Right lobe of liver (tissue), 6 donors: ENCODE results near the gene PAFAH1B1. TPM values are rescaled to one million over a fixed set of nuclear protein-coding genes. Genes with fewer than 3 reads are reported as not detected.
A peak's percentile ranks its signal among the peaks of the same experiment; 100 is the strongest.

ENCODE experiments used
- ATAC-seq, 4 donors: fragments of 200-7000 bp; cut with Tn5 transposase; one replicate each; pipeline ENCODE4 v1.9.1; 2020; ENCODE audit warnings: mild to moderate bottlenecking in 4 of 4, moderate library complexity in 4 of 4
- DNase-seq, 3 donors: peaks; one replicate each; pipeline ENCODE4 v3.0.0-alpha.2; 2020
- H3K27ac ChIP-seq, 3 donors: fragments of 200-600 bp; one replicate each; pipeline ENCODE4 v1.8.0; 2022
- H3K27me3 ChIP-seq, 2 donors: fragments of 200-600 bp; one replicate each; pipeline ENCODE4 v1.8.0; 2022
- H3K36me3 ChIP-seq, 4 donors: fragments of 200-600 bp; sonication (generic) in 1 of 4; one replicate each; pipeline versions ENCODE4 v1.5.1 to v1.8.0; 2017 to 2022; ENCODE audit warnings: control low read depth in 1 of 4
- H3K4me1 ChIP-seq, 4 donors: fragments of 200-600 bp; sonication (generic) in 1 of 4; one replicate each; pipeline versions ENCODE4 v1.5.1 to v1.8.0; 2017 to 2022; ENCODE audit warnings: control low read depth in 1 of 4
- H3K4me3 ChIP-seq, 3 donors: fragments of 200-600 bp; one replicate each; pipeline ENCODE4 v1.8.0; 2022
- H3K9me3 ChIP-seq, 4 donors: fragments of 200-600 bp; sonication (generic) in 1 of 4; one replicate each; pipeline versions ENCODE4 v1.5.1 to v1.8.0; 2017 to 2022; ENCODE audit warnings: control low read depth in 1 of 4
- CTCF ChIP-seq, 4 donors: fragments of 200-600 bp in 3 of 4; fragments of 450-650 bp in 1 of 4; IDR thresholded peaks; one replicate each; pipeline versions ENCODE4 v1.5.1 to v1.8.0; 2016 to 2022; ENCODE audit warnings: antibody characterized with exemption in 4 of 4, mild to moderate bottlenecking in 2 of 4
- POLR2A ChIP-seq: fragments of 450-650 bp; IDR thresholded peaks from one replicate; pipeline ENCODE4 v1.6.1; 2017; ENCODE audit warnings: antibody characterized with exemption, mild to moderate bottlenecking
- WGBS: methylation state at CpG from one replicate; pipeline ENCODE4 v1.1.6; 2018; ENCODE audit warnings: low coverage, low lambda C conversion rate; ENCODE audit not compliant: insufficient coverage; ENCODE audit errors: missing lambda C conversion rate; 5-methylcytosine and 5-hydroxymethylcytosine counted together
- intact Hi-C, 2 donors: fragments of 100-400 bp; cut with DNase I; formaldehyde crosslinking; loops; one replicate each; pipeline versions ENCODE4 v1.11.2 to v1.14.1; 2022
- total RNA-seq, 6 experiments: library from RNA; depleted of rRNA in 2 of 6; stranded (reverse); fragments of >200 nt in 2 of 6; fragmentation: NEBNext Ultra II Directional in 3 of 6; extraction: Animal tissue kit (Norgen Biotek cat#: 25700) in 3 of 6; gene quantifications; one replicate each; pipeline versions ENCODE4 v1.1.0 to v1.2.4, GENCODE V29; 2016 to 2023
- donor health status: DM: no; HTN: yes; CAD: no.
- donor health status: DM: no; HTN: no; CAD: no.
- donor health status: DM: no; HTN: no; CAD: no.
- donor health status: DM: no; HTN: yes; CAD: no.
- donor health status: DM: no; HTN: yes; CAD: no.

PAFAH1B1 gene
- total RNA-seq, 6 experiments from 2014 or later, result 32.6 to 69.9 (median 42.2) TPM

DNA sequence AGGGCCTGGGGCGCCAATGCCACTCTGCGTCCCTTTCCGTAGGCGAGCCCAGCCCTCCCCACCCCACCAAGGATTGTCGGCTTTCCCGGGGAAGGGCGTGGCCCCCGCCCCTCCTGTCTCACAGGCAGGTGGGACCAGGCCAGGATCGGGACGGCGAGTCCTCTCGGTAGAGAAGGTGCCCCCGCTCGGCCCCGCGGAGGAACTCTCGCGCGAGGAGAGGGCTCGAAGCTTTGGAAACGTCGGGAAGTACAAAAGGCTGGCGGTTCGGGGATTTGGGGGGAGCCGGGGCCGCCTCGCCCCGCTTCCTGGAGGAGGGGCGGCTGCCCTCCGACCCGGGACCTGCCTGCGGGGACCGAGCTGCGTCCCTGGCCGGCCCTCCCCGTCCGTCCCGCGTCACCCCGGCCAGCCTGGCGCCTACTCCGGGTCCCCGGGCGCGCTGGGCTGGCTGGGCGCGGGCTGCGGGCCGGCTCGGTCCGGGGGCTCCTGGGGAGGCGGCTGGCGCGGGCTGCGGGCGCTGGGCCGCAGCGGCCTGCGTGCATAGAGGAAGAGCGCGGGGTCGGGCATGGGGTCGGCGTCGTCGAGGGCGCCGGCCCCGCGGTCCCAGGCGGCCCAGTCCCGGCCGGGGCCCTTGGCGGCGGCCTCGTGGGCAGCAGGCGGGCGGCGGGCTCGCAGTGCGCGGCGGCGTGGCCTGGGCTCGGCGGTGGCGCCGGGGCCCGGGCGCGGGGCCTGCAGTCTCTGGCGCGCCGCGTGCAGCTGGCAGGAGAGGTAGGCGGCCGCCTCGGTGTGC lies 130.7 kb downstream of the PAFAH1B1 start:
- no peak for DNase-seq
- ATAC-seq, result peak in 1 of 4 donors; percentile 17

GRCh38 chr17:2724784-2725164 lies 131.3 kb downstream of the PAFAH1B1 start:
- H3K9me3 ChIP-seq, result no peaks in the 10 kb centered on the region
- peaks cover 0 to 4% (median 0%) of the 10 kb centered on the region in 4 donors for H3K4me1 ChIP-seq
- WGBS, result 9% methylated on average over 7 of the region's 40 CpGs
- intact Hi-C loops, result no loop called here
- DNase-seq (peak in 1 of 3 donors; percentile 52), ATAC-seq (peak; percentile 78 to 87 (median 82))
- H3K4me3 ChIP-seq, result peak overlapping the region in 1 of 3 donors; percentile 10
- H3K27ac ChIP-seq, result no peak overlapping the region
- peak in 2 of 4 donors; percentile 21 to 25 for TF ChIP-seq CTCF (IDR thresholded peaks at IDR 0.05)
- no peak for TF ChIP-seq POLR2A
- H3K36me3 ChIP-seq, result no peaks in the 10 kb centered on the region
- no peaks in the 10 kb centered on the region for H3K27me3 ChIP-seq

More for the DNA sequence above, 130.7 kb downstream of the PAFAH1B1 start:
- Histone ChIP-seq H3K27me3 (no peaks in the 10 kb centered on the region), H3K36me3 (no peaks in the 10 kb centered on the region), H3K4me1 (peaks cover 0 to 4% (median 0%) of the 10 kb centered on the region in 4 donors), H3K27ac (no peak overlapping the region), H3K4me3 (peak overlapping the region in 1 of 3 donors; percentile 10), H3K9me3 (no peaks in the 10 kb centered on the region)
- TF ChIP-seq POLR2A, result no peak
- no peak for TF ChIP-seq CTCF (IDR thresholded peaks at IDR 0.05)
- intact Hi-C loops, result no loop called here
- WGBS, result 0% methylated on average over 1 of the region's 98 CpGs

DNA sequence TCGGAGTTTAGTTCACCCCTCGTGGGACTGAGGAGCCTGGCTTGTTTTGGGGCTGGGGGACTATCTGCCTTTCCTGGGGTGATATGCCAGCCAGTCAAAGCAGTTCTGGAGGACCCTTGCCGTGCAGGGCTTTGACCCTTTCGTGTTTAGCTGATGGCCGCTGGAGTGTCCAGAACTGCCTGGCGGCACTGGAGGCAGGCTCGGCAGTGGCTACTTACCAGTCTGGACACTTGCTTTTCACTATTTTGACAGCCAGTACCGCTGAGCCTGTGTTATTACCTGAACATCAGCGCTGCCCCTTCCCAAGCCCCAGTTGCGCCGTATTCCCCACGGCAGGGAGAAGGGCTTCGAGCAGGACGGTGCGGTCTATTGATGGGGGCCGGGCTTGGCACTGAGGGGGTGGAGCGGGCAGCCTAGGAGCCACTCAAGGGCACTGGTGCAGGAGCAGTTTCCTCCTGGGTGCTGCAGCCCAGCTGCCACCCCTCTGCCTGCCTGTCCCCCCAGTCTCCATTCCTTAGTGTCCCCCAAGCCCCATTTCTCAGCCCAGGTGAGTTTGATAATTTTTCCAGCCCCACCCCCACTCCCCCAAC lies 137.4 kb downstream of the PAFAH1B1 start:
- TF ChIP-seq POLR2A, result no peak
- no peak for TF ChIP-seq CTCF (IDR thresholded peaks at IDR 0.05)
- ATAC-seq, result peak in 1 of 4 donors; percentile 29
- no peak overlapping the region for H3K4me3 ChIP-seq
- WGBS, result no CpG with 5 or more reads among the region's 17 CpGs
- intact Hi-C loops, result no loop called here
- DNase-seq, result no peak
- H3K36me3 ChIP-seq, result no peaks in the 10 kb centered on the region
- H3K9me3 ChIP-seq, result no peaks in the 10 kb centered on the region
- no peaks in the 10 kb centered on the region for H3K4me1 ChIP-seq
- H3K27me3 ChIP-seq, result no peaks in the 10 kb centered on the region
- no peak overlapping the region for H3K27ac ChIP-seq

DNA sequence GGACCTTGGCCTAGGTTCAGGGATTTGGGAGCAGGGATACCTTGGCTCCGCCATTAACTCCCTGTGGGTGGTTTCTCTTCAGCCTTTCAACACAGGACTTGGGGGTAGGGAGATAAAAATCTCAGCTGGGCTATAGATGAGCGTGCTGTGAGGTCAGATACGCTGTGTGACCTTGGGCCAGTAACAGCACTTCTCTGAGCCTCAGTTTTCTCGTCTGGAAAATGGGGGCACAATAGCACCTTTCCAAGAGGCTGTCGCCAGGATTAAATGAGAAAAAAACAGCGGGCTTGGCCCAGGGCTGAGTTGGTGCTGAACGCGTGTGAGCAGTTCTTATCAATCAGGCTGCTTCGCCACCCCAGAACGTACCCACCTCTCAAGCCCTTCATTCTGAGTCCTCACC lies 138.4 kb downstream of the PAFAH1B1 start:
- no peaks in the 10 kb centered on the region for H3K9me3 ChIP-seq
- WGBS, result 57% methylated on average over 7 of the region's 10 CpGs
- H3K27ac ChIP-seq, result no peak overlapping the region
- H3K4me1 ChIP-seq, result no peaks in the 10 kb centered on the region
- TF ChIP-seq CTCF (IDR thresholded peaks at IDR 0.05), result no peak
- TF ChIP-seq POLR2A, result no peak
- H3K4me3 ChIP-seq, result no peak overlapping the region
- no peaks in the 10 kb centered on the region for H3K36me3 ChIP-seq
- no peaks in the 10 kb centered on the region for H3K27me3 ChIP-seq
- ATAC-seq (no peak), DNase-seq (no peak)
- intact Hi-C loops, result no loop called here
